Measurements from ENCODE around the gene PDE4D. TPM values are rescaled to one million over a fixed set of nuclear protein-coding genes. Genes with fewer than 3 reads are reported as not detected.
"Not testable (repeated sequence)": the region's sequence is repeated elsewhere in the genome, so short reads cannot be mapped to it uniquely, and the experiment has no call there.

The PDE4D gene
- total and polyA plus RNA-seq, 10 of the 15 experiments (the other 5 are each of a cell fraction or from before 2014, with no cell fraction given) = 0.87 to 4.1 (median 2.2) TPM

DNA sequence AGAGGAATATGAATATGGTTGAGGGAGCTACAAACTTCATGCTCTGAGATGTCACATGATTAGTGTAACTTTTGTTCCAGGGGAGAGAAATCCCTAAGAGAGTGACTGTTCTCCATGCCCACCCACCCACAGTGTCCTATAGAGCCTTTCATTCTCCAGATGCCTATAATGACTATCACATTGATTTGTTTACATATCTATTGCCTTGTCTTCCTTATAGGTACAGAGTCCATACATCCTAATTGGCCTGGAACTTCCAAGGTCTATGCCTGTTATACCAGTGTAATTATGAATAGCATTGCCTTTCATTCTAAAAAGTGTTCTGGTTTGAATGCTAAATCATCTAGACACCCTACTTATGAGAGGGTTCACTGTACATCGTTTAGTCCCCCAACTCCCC lies 835.3 kb downstream of the PDE4D start:
- SMC1A ChIA-PET (ENCODE audit: uncharacterized antibody, unreplicated experiment) = no interaction called here
- Histone ChIP-seq H3K9ac (ENCODE audit: control insufficient read depth, insufficient read depth, low read length) (no peak overlapping the region), H3K4me2 (ENCODE audit: control insufficient read depth, insufficient read depth) (no peak overlapping the region), H3K4me3 (no peak overlapping the region), H3K79me2 (ENCODE audit: control insufficient read depth, insufficient read depth, low read length) (no peaks in the 10 kb centered on the region), H4K20me1 (ENCODE audit: control insufficient read depth, insufficient read depth) (no peaks in the 10 kb centered on the region), H3K27me3 (replicated peaks in 1 of 2; ENCODE audit: control insufficient read depth in 2 of 2, insufficient read depth in 2 of 2, low read length in 1 of 2) (no peaks in the 10 kb centered on the region), H3K4me1 (ENCODE audit: control insufficient read depth, insufficient read depth, low read length) (no peaks in the 10 kb centered on the region), H3K36me3 (ENCODE audit: control insufficient read depth in 2 of 2, insufficient read depth in 2 of 2, low read length in 1 of 2) (no peaks in the 10 kb centered on the region), H2AFZ (ENCODE audit: control insufficient read depth, low read depth, low read length) (no peak overlapping the region), H3K27ac (ENCODE audit: control insufficient read depth, insufficient read depth) (no peak overlapping the region), H3K9me3 (replicated peaks; ENCODE audit: control insufficient read depth, insufficient read depth, low read length) (no peaks in the 10 kb centered on the region)
- ATAC-seq (no peak), FAIRE-seq (no peak), DNase-seq (ENCODE audit: low read depth, low spot score) (no peak)
- intact Hi-C loops (cut with micrococcal nuclease; ENCODE audit: unreplicated experiment) (no loop called here), in situ Hi-C loops (cut with MboI) (no loop called here)
- POLR2A ChIA-PET = no interaction called here
- RAD21 ChIA-PET (ENCODE audit: unreplicated experiment) = no interaction called here
- no TSS peak for BruUV-seq (replicated peaks)
- WGBS (ENCODE audit: insufficient coverage, insufficient replicate concordance, low lambda C conversion rate, missing lambda C conversion rate) = 38% methylated on average over 1 of the region's 1 CpG
- CTCF ChIA-PET = no interaction called here
- TF ChIP-seq RFX5 (IDR thresholded peaks at IDR 0.05; ENCODE audit: low read depth, low read length) = no peak
- no peak for TF ChIP-seq RELA (IDR thresholded peaks at IDR 0.05; ENCODE audit: borderline replicate concordance, partially characterized antibody)
- no peak for TF ChIP-seq SUPT20H (IDR thresholded peaks at IDR 0.05; ENCODE audit: borderline replicate concordance, control insufficient read depth, low read depth, low read length)
- TF ChIP-seq ZZZ3 (IDR thresholded peaks at IDR 0.05; ENCODE audit: control insufficient read depth, insufficient read length, low read depth) = no peak
- TF ChIP-seq, protein P1, sequence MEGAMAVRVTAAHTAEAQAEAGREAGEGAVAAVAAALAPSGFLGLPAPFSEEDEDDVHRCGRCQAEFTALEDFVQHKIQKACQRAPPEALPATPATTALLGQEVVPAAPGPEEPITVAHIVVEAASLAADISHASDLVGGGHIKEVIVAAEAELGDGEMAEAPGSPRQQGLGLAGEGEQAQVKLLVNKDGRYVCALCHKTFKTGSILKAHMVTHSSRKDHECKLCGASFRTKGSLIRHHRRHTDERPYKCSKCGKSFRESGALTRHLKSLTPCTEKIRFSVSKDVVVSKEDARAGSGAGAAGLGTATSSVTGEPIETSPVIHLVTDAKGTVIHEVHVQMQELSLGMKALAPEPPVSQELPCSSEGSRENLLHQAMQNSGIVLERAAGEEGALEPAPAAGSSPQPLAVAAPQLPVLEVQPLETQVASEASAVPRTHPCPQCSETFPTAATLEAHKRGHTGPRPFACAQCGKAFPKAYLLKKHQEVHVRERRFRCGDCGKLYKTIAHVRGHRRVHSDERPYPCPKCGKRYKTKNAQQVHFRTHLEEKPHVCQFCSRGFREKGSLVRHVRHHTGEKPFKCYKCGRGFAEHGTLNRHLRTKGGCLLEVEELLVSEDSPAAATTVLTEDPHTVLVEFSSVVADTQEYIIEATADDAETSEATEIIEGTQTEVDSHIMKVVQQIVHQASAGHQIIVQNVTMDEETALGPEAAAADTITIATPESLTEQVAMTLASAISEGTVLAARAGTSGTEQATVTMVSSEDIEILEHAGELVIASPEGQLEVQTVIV (IDR thresholded peaks at IDR 0.05; ENCODE audit: borderline replicate concordance, partially characterized antibody) = no peak
- TF ChIP-seq, protein P2, sequence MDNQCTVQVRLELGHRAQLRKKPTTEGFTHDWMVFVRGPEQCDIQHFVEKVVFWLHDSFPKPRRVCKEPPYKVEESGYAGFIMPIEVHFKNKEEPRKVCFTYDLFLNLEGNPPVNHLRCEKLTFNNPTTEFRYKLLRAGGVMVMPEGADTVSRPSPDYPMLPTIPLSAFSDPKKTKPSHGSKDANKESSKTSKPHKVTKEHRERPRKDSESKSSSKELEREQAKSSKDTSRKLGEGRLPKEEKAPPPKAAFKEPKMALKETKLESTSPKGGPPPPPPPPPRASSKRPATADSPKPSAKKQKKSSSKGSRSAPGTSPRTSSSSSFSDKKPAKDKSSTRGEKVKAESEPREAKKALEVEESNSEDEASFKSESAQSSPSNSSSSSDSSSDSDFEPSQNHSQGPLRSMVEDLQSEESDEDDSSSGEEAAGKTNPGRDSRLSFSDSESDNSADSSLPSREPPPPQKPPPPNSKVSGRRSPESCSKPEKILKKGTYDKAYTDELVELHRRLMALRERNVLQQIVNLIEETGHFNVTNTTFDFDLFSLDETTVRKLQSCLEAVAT (IDR thresholded peaks at IDR 0.05) = no peak
- no peak for TF ChIP-seq ZNF274 (IDR thresholded peaks at IDR 0.05; ENCODE audit: insufficient read depth, insufficient read length)

DNA sequence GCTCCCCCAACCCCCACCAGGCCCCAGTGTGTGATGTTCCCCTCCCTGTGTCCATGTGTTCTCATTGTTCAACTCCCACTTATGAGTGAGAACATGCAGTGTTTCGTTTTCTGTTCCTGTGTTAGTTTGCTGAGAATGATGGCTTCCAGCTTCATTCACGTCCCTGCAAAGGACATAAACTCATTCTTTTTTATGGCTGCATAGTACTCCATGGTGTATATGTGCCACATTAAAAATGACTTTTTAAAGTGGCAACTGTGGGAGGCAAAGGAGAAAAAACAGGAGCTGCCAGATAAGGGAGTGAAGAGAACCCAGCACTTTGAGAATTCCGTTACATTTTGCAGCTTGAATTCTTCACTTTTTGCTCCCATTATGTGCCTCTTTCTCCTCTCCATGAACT lies 836.9 kb downstream of the PDE4D start:
- H3K27ac ChIP-seq (ENCODE audit: control insufficient read depth, insufficient read depth); H3K79me2 ChIP-seq (ENCODE audit: control insufficient read depth, insufficient read depth, low read length); H3K4me3 ChIP-seq; H2AFZ ChIP-seq (ENCODE audit: control insufficient read depth, low read depth, low read length); H3K4me1 ChIP-seq (ENCODE audit: control insufficient read depth, insufficient read depth, low read length); H3K9me3 ChIP-seq (replicated peaks; ENCODE audit: control insufficient read depth, insufficient read depth, low read length); in situ Hi-C loops (cut with MboI); H3K9ac ChIP-seq (ENCODE audit: control insufficient read depth, insufficient read depth, low read length); H3K27me3 ChIP-seq (replicated peaks in 1 of 2; ENCODE audit: control insufficient read depth in 2 of 2, insufficient read depth in 2 of 2, low read length in 1 of 2); H4K20me1 ChIP-seq (ENCODE audit: control insufficient read depth, insufficient read depth); POLR2A ChIA-PET; intact Hi-C loops (cut with micrococcal nuclease; ENCODE audit: unreplicated experiment); DNase-seq (ENCODE audit: low read depth, low spot score); H3K4me2 ChIP-seq (ENCODE audit: control insufficient read depth, insufficient read depth); H3K36me3 ChIP-seq (ENCODE audit: control insufficient read depth in 2 of 2, insufficient read depth in 2 of 2, low read length in 1 of 2); ATAC-seq; BruUV-seq (replicated peaks); FAIRE-seq: not testable (repeated sequence)
- CTCF ChIA-PET = interaction anchor here (0.8 to 1.2 kb wide), 3 partner anchors 12 to 118 kb away, joined by 3 to 4 read pairs (median 3); no protein-coding TSS in a partner anchor
- SMC1A ChIA-PET (ENCODE audit: uncharacterized antibody, unreplicated experiment) = interaction anchor here (1.1 to 1.4 kb wide), 3 partner anchors 10 to 17 kb away, joined by 3 read pairs; no protein-coding TSS in a partner anchor
- WGBS (ENCODE audit: insufficient coverage, insufficient replicate concordance, low lambda C conversion rate, missing lambda C conversion rate) = 35% methylated on average over 3 of the region's 3 CpGs
- RAD21 ChIA-PET (ENCODE audit: unreplicated experiment) = interaction anchor here (1.2 kb wide), 1 partner anchor 326 kb away, joined by 3 read pairs; no protein-coding TSS in a partner anchor

Data from GM12878 (cell line).